ENCODE data around the gene MYOT.

Gene MYOT

GRCh38 chr5:137902408-137903133 lies 34.9 kb downstream of the MYOT start:
- DNase-seq (ENCODE audit: low spot score), result no peak

DNA sequence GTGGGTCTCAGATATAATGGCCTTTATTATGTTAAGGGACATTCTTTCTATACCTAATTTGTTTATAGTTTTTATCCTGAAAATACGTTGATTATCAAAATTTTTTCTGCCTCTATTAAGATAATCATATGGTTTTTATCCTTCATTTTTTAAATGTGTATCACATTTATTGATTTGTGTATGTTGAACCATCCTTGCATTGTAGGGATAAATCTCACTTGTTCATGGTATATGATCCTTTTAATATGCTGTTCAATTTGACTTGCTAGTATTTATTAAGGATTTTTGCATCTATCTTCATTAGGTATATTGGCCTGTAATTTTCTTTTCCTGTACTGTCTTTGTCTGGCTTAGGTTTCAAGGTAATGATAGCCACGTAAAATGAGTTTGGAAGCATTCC lies 47.1 kb downstream of the MYOT start:
- no peak for DNase-seq (ENCODE audit: low spot score)

GRCh38 chr5:137916923-137917322 lies 49.3 kb downstream of the MYOT start:
- no peak for DNase-seq (ENCODE audit: low spot score)

DNA sequence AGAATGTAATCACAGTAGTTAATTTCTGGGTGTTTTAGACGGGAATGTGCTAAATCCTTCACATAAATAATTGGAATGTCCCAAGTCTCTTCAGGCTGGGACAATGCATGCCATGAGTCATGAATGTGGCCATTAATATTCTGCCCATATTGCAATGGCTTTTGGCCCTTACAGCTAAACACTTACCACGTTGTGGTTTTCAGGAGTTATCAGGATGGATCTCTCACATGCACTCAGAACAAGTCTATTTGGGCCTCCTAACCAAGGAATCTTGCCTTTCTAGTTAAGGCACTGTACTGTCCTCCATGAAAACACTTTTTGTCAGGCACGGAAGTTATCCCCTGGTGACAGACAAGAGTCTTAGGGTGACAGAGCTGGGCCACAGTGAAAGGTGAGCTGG lies 54.3 kb downstream of the MYOT start:
- DNase-seq (ENCODE audit: low spot score), result no peak

DNA sequence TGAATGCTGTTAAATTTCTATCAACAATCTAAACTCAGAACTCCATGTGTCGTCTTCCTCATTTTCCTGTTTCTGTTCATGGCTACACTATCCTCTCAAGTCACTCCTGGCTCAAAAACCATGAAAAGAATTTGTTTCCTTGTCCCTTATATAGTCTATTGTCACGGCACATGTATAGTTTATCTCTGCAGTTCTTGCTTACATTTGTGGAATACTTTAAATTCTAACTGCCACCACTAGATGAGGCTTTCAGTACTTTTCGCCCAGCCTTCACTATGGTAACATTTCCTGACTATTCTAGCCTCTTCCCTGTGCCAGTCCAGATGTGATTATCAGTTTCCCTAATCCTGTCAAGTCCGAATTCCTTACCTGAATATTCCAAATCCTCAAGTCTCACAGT lies 56.2 kb downstream of the MYOT start:
- DNase-seq (ENCODE audit: low spot score), result no peak

DNA sequence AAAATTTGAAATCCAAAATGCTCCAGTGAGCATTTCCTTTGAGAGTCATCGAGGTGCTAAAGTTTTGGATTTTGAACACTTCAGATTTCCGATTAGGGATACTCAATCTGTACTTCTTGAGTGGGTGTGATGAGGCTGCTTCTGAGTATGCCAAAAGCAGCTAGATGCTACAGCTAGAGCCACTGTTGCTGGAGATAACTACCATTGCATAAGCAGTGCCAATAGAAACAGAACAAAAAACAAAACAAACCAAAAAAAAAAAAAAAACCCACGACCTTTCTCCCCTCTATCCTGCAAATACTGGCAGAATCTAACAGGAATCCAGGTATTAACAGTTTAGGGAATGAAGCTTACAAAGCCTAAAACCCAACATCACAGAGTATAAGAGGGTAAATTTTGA lies 65.1 kb downstream of the MYOT start:
- DNase-seq (ENCODE audit: low spot score), result no peak

DNA sequence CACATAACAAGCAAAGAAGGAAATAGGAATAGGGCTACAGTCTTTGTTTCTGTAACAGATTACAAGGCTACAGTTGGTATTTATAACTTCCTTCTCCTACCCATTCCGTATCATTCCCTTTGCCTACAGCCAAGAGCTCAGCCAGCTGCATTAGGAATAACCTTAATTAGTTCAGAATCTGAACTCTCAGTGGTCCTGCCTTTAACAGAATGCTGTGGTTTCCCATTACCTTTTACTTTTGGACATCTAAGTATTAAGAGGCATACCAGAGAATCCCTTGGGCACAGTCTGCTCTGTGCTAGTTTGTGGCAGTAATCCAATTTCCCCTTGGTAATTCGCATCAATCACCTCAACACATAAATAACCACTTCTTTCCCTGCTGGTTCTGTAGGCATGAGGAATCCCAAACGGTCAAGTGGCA lies 65.8 kb downstream of the MYOT start:
- DNase-seq (ENCODE audit: low spot score), result no peak

- DNase-seq (ENCODE audit: low spot score), result no peak
Measured at GRCh38 chr5:137935190-137935589, 67.5 kb downstream of the MYOT start.

GRCh38 chr5:137935694-137936093 lies 68.0 kb downstream of the MYOT start:
- no peak for DNase-seq (ENCODE audit: low spot score)

All from LoVo (cell line).